ENCODE measurements around the gene KMT2A.
"Not testable (repeated sequence)": the region's sequence is repeated elsewhere in the genome, so short reads cannot be mapped to it uniquely, and the experiment has no call there.

KMT2A gene

GRCh38 chr11:118471030-118471429, 34.7 kb downstream of the KMT2A start:
- no peak overlapping the region for H3K4me3 ChIP-seq (ENCODE audit: low read depth, low read length)
- no peak for TF ChIP-seq CTCF (IDR thresholded peaks at IDR 0.05; ENCODE audit: low read depth, low read length)

- TF ChIP-seq CTCF (IDR thresholded peaks at IDR 0.05; ENCODE audit: low read depth, low read length): no peak
These were observed 37.2 kb downstream of the KMT2A start for GRCh38 chr11:118473537-118473936.

GRCh38 chr11:118476676-118477075, 40.4 kb downstream of the KMT2A start:
- no peak for TF ChIP-seq CTCF (IDR thresholded peaks at IDR 0.05; ENCODE audit: low read depth, low read length)

More at GRCh38 chr11:118473537-118473936, 37.2 kb downstream of the KMT2A start:
- no peak overlapping the region for H3K4me3 ChIP-seq (ENCODE audit: low read depth, low read length)

GRCh38 chr11:118481238-118481637, 44.9 kb downstream of the KMT2A start:
- not testable (repeated sequence) for H3K4me3 ChIP-seq (ENCODE audit: low read depth, low read length)

More at GRCh38 chr11:118476676-118477075, 40.4 kb downstream of the KMT2A start:
- no peak overlapping the region for H3K4me3 ChIP-seq (ENCODE audit: low read depth, low read length)

- TF ChIP-seq CTCF (IDR thresholded peaks at IDR 0.05; ENCODE audit: low read depth, low read length): no peak
- no peak overlapping the region for H3K4me3 ChIP-seq (ENCODE audit: low read depth, low read length)
These were observed 48.1 kb downstream of the KMT2A start for GRCh38 chr11:118484405-118484804.

GRCh38 chr11:118485273-118485672, 49.0 kb downstream of the KMT2A start:
- no peak for TF ChIP-seq CTCF (IDR thresholded peaks at IDR 0.05; ENCODE audit: low read depth, low read length)
- H3K4me3 ChIP-seq (ENCODE audit: low read depth, low read length): no peak overlapping the region

- no peak overlapping the region for H3K4me3 ChIP-seq (ENCODE audit: low read depth, low read length)
- peak; percentile 74 for TF ChIP-seq CTCF (IDR thresholded peaks at IDR 0.05; ENCODE audit: low read depth, low read length)
These were observed 52.3 kb downstream of the KMT2A start for GRCh38 chr11:118488480-118489109.

GRCh38 chr11:118491041-118491440, 54.7 kb downstream of the KMT2A start:
- TF ChIP-seq CTCF (IDR thresholded peaks at IDR 0.05; ENCODE audit: low read depth, low read length): no peak

More at GRCh38 chr11:118491041-118491440, 54.7 kb downstream of the KMT2A start:
- H3K4me3 ChIP-seq (ENCODE audit: low read depth, low read length): no peak overlapping the region
